DND-41 (cell line): ENCODE results near the gene CTTNBP2NL.

Source experiments
- ATAC-seq: fragments of 200-7000 bp; cut with Tn5 transposase; 3 replicates; pipeline ENCODE4 v1.9.1; 2021; ENCODE audit warnings: low read depth; ENCODE audit not compliant: insufficient read depth
- DNase-seq: peaks from one replicate; pipeline ENCODE4 v3.0.0-alpha.2; 2020
- H2AFZ ChIP-seq: 2 replicates; pipeline ENCODE4 v1.6.0; 2012; ENCODE audit warnings: low read depth, low read length
- H3K27ac ChIP-seq: 2 replicates; pipeline ENCODE4 v1.5.1; 2012; ENCODE audit warnings: low read length, inconsistent platforms
- H3K27me3 ChIP-seq: fragments of 200-600 bp; sonication (generic); 2 replicates; pipeline ENCODE4 v1.6.0; 2012; ENCODE audit warnings: low read length, mild to moderate bottlenecking, inconsistent platforms; ENCODE audit not compliant: insufficient read depth, poor library complexity
- H3K36me3 ChIP-seq: 2 replicates; pipeline ENCODE4 v1.5.1; 2012; ENCODE audit warnings: low read length, inconsistent platforms; ENCODE audit not compliant: insufficient read depth
- H3K4me1 ChIP-seq: 2 replicates; pipeline ENCODE4 v1.5.1; 2012; ENCODE audit warnings: mild to moderate bottlenecking, low read length; ENCODE audit not compliant: insufficient read depth
- H3K4me2 ChIP-seq: 2 replicates; pipeline ENCODE4 v1.6.0; 2012; ENCODE audit warnings: mild to moderate bottlenecking, moderate library complexity, low read length, inconsistent platforms; ENCODE audit not compliant: insufficient read depth
- H3K4me3 ChIP-seq, 2 experiments: fragments of 200-600 bp in 1 of 2; shearing (Covaris generic) in 1 of 2; 2 replicates each; pipeline ENCODE4 v1.5.1; 2012 to 2016; ENCODE audit warnings: inconsistent platforms in 2 of 2, low read length in 2 of 2, mild to moderate bottlenecking in 2 of 2, low read depth in 1 of 2, moderate library complexity in 1 of 2
- H3K79me2 ChIP-seq: 2 replicates; pipeline ENCODE4 v1.6.0; 2012; ENCODE audit warnings: low read length, inconsistent platforms; ENCODE audit not compliant: insufficient read depth
- H3K9ac ChIP-seq: 2 replicates; pipeline ENCODE4 v1.6.0; 2012; ENCODE audit warnings: low read depth, mild to moderate bottlenecking, inconsistent platforms, low read length, moderate library complexity
- H3K9me3 ChIP-seq: 2 replicates; pipeline ENCODE4 v1.5.1; 2012; ENCODE audit warnings: low read length, moderate library complexity, mild to moderate bottlenecking, inconsistent platforms; ENCODE audit not compliant: insufficient read depth, severe bottlenecking
- H4K20me1 ChIP-seq: 2 replicates; pipeline ENCODE4 v1.6.0; 2012; ENCODE audit warnings: low read length; ENCODE audit not compliant: insufficient read depth
- EZH2 ChIP-seq: IDR thresholded peaks from 3 replicates; pipeline ENCODE4 v1.6.1; 2012; ENCODE audit warnings: borderline replicate concordance, low read depth, mild to moderate bottlenecking, moderate library complexity, low read length, inconsistent platforms; ENCODE audit not compliant: severe bottlenecking
- TF ChIP-seq, protein P1 (sequence below): IDR thresholded peaks from 2 replicates; pipeline ENCODE4 v1.5.1; 2012; ENCODE audit warnings: borderline replicate concordance, low read length, moderate library complexity, mild to moderate bottlenecking; ENCODE audit not compliant: poor library complexity, severe bottlenecking; ENCODE audit errors: extremely low read depth

Gene CTTNBP2NL

DNA sequence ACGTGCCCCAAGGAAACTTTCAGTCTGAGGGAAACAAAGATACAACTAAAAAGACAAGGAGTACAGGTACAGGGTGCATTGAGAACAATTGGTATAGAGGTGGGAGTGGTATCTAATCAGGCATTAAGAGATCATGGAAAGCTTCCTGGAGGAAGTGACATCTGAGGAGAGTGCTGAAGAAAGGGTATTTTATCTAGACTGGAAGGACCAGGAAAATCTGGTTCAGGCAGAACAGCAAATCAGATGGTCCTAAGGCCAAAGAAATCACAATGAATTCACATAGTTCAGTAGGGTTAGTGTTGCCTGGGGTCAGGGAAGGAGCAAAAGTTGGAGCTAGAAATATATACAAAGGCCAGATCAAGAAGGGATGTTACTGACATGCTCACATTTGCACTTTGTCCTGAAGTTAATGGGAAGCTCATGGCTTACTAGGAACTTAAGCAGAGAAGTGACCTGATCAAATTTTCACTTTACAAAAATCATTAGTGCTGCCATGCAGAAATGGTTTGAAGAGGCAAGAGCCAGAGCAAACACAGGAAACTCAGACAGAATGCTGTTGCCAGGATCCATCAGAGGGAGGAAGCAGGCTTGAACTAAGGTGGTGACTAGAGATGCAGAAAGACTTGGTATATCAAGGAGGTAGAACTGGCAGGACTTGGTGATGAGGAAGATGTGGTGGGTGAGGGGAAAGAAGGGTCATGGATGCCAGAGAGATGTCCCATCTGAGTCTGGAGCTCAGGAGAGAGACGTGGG, 14.5 kb upstream of the CTTNBP2NL start:
- TF ChIP-seq, protein P1, sequence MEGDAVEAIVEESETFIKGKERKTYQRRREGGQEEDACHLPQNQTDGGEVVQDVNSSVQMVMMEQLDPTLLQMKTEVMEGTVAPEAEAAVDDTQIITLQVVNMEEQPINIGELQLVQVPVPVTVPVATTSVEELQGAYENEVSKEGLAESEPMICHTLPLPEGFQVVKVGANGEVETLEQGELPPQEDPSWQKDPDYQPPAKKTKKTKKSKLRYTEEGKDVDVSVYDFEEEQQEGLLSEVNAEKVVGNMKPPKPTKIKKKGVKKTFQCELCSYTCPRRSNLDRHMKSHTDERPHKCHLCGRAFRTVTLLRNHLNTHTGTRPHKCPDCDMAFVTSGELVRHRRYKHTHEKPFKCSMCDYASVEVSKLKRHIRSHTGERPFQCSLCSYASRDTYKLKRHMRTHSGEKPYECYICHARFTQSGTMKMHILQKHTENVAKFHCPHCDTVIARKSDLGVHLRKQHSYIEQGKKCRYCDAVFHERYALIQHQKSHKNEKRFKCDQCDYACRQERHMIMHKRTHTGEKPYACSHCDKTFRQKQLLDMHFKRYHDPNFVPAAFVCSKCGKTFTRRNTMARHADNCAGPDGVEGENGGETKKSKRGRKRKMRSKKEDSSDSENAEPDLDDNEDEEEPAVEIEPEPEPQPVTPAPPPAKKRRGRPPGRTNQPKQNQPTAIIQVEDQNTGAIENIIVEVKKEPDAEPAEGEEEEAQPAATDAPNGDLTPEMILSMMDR, result no peak
- TF ChIP-seq EZH2, result no peak
- no peaks in the 10 kb centered on the region for H3K9me3 ChIP-seq
- ATAC-seq, result no peak

DNA sequence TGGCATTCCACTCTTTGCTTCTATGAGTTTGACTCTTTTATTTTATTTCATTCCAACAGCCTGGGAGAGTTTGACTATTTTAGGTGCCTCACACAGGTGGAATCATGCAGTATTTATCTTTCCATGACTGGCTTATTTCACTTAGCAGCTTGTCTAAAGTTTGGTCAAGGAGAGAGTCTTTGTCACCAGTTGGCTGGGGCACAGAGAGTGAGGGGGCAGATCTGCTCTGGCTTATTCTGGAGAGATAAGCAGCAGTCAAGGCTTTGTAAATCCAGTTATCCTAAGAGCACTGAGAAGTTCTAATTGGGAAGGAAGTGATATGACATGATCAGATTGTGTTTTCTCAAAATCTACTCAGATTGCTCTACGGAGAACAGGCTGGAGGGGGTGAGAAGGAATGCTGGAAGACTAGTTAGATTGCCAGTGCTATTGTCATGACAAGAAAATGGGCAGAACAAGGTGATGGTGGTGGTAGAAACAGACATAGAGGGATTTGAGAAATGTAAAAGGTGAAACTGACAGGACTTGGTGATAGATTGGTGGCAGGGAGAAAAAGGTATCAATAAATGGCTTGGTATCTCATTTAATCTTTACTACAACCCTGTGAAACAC, 12.1 kb upstream of the CTTNBP2NL start:
- Histone ChIP-seq H3K9ac (no peak overlapping the region), H3K4me1 (no peaks in the 10 kb centered on the region), H2AFZ (no peak overlapping the region), H3K27ac (no peak overlapping the region), H3K9me3 (no peaks in the 10 kb centered on the region), H4K20me1 (no peaks in the 10 kb centered on the region), H3K4me2 (no peak overlapping the region), H3K79me2 (no peaks in the 10 kb centered on the region), H3K36me3 (no peaks in the 10 kb centered on the region), H3K4me3 (no peak overlapping the region), H3K27me3 (peaks cover 7% of the 10 kb centered on the region)
- DNase-seq (no peak), ATAC-seq (no peak)
- no peak for TF ChIP-seq EZH2
- TF ChIP-seq, protein P1, result no peak

More for the DNA sequence above, 14.5 kb upstream of the CTTNBP2NL start:
- Histone ChIP-seq H3K27ac (no peak overlapping the region), H3K4me3 (no peak overlapping the region), H3K4me2 (no peak overlapping the region), H2AFZ (no peak overlapping the region), H3K36me3 (no peaks in the 10 kb centered on the region), H3K9ac (no peak overlapping the region), H3K79me2 (no peaks in the 10 kb centered on the region), H4K20me1 (no peaks in the 10 kb centered on the region; the same call in 1 of the 2 replicates), H3K27me3 (peaks cover 9% of the 10 kb centered on the region), H3K4me1 (no peaks in the 10 kb centered on the region)
- DNase-seq, result no peak

DNA sequence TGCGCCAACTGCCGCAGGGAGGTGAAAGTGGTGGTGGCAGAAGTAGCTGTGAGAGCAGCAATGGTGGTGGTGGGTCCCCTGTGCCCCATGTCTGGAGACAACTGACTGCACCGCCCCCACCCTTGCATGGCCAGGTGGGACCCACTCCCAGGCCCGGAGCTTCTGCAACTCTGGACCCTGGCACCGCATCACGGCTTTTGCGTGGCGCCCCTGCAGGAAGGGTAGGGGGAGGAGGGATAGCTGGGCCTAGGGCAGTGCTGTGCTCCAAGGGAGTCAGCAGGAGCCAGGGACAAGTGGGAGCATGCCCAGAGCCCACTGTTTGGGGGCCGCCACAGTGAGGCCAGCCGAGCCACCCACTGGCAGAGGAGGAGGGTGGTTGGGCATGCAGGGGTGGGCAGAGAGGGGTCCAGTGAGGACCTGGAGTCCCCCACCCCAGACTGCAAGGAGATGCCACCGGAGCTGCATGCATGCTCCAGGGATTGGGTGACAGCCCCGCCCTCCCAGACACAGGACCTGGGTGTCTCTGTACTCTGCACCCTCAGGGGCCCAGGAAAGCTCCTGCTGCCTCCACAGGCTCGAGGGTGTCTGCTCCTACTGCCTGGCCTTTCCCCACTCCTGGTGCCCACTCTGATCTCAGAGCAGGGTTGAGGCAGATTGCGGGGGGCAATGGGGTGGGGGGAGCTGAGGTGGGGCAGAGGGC, 9.8 kb upstream of the CTTNBP2NL start:
- Histone ChIP-seq H3K36me3 (no peaks in the 10 kb centered on the region), H3K9ac (no peak overlapping the region), H4K20me1 (no peaks in the 10 kb centered on the region), H3K79me2 (no peaks in the 10 kb centered on the region), H3K27ac (no peak overlapping the region), H2AFZ (no peak overlapping the region), H3K4me1 (peaks cover 6% of the 10 kb centered on the region), H3K4me3 (no peak overlapping the region), H3K9me3 (no peaks in the 10 kb centered on the region), H3K4me2 (no peak overlapping the region), H3K27me3 (peaks cover 4% of the 10 kb centered on the region)
- no peak for TF ChIP-seq EZH2
- TF ChIP-seq, protein P1, result no peak
- ATAC-seq, result no peak
- DNase-seq, result no peak
